HG03354 (cell line): ENCODE data around the gene PPT2.
A peak's percentile ranks its signal among the peaks of the same experiment; 100 is the strongest.
"Not testable (repeated sequence)": the region's sequence is repeated elsewhere in the genome, so short reads cannot be mapped to it uniquely, and the experiment has no call there.

Experiments
- ATAC-seq: cut with Tn5 transposase; IDR thresholded peaks from one replicate; pipeline ENCODE4 v1.9.1; 2021; ENCODE audit warnings: mild to moderate bottlenecking; ENCODE audit not compliant: unreplicated experiment, poor library complexity, severe bottlenecking

PPT2 gene

GRCh38 chr6:32186151-32186840 is 32.4 kb downstream of the PPT2 start:
- ATAC-seq: not testable (repeated sequence)

- ATAC-seq: no peak
These were observed 33.2 kb downstream of the PPT2 start for GRCh38 chr6:32187009-32187709.

GRCh38 chr6:32187725-32188380 is 33.9 kb downstream of the PPT2 start:
- ATAC-seq: not testable (repeated sequence)

- no peak for ATAC-seq
These were observed 34.6 kb downstream of the PPT2 start for GRCh38 chr6:32188381-32189068.

- ATAC-seq: no peak
These were observed 35.3 kb downstream of the PPT2 start for GRCh38 chr6:32189069-32189741.

- no peak for ATAC-seq
These were observed 35.8 kb downstream of the PPT2 start for GRCh38 chr6:32189742-32190053.

- peak; percentile 62 for ATAC-seq
These were observed 36.3 kb downstream of the PPT2 start, which contains the start of gene PBX2 for GRCh38 chr6:32190054-32190851. Gene PBX2 (minus strand): TSS chr6:32190202. CDS start chr6:32189915, 287 bp downstream.

GRCh38 chr6:32190911-32191677 is 37.2 kb downstream of the PPT2 start:
- no peak for ATAC-seq

GRCh38 chr6:32191696-32192607 is 38.0 kb downstream of the PPT2 start:
- no peak for ATAC-seq

GRCh38 chr6:32192608-32193039 is 38.7 kb downstream of the PPT2 start, which contains the start of gene GPSM3:
Gene GPSM3 (minus strand): TSS chr6:32192643. CDS start chr6:32192513, 130 bp downstream.
- no peak for ATAC-seq

- ATAC-seq: not testable (repeated sequence)
These were observed 39.2 kb downstream of the PPT2 start for GRCh38 chr6:32193096-32193495.

GRCh38 chr6:32194388-32194787 is 40.4 kb downstream of the PPT2 start:
- ATAC-seq: no peak

- ATAC-seq: no peak
These were observed 41.1 kb downstream of the PPT2 start for GRCh38 chr6:32194825-32195651.

GRCh38 chr6:32195652-32195901 is 41.6 kb downstream of the PPT2 start:
- ATAC-seq: peak; percentile 79

- peak; percentile 76 for ATAC-seq
These were observed 42.2 kb downstream of the PPT2 start for GRCh38 chr6:32195902-32196681.
